Neural cell (in vitro differentiated cells): ENCODE measurements around the gene CRTC3. TPM values are rescaled to one million over a fixed set of nuclear protein-coding genes. Genes with fewer than 3 reads are reported as not detected.

ENCODE experiments used
- H2AFZ ChIP-seq: fragments of 200-600, 300-800 bp; sonication (generic), shearing (Covaris generic); 2 replicates; pipeline ENCODE4 v1.6.0; 2014; ENCODE audit warnings: low read depth, mild to moderate bottlenecking, antibody characterized with exemption, low read length, moderate library complexity
- H3F3A ChIP-seq: fragments of 200-600 bp; shearing (Covaris generic); 2 replicates; pipeline ENCODE4 v1.6.1; 2016; ENCODE audit warnings: mild to moderate bottlenecking, moderate library complexity, mixed read lengths, antibody characterized with exemption, low read length; ENCODE audit not compliant: insufficient read depth, poor library complexity, severe bottlenecking
- H3K27ac ChIP-seq: fragments of 200-600, 300-800 bp; sonication (generic), shearing (Covaris generic); 2 replicates; pipeline ENCODE4 v1.5.1; 2014; ENCODE audit warnings: mild to moderate bottlenecking, low read length, moderate library complexity
- H3K27me3 ChIP-seq: fragments of 300-800, 200-600 bp; sonication (generic), shearing (Covaris generic); 2 replicates; pipeline ENCODE4 v1.6.0; 2014; ENCODE audit warnings: mild to moderate bottlenecking, low read depth, low read length, moderate library complexity; ENCODE audit not compliant: insufficient read depth
- H3K36me3 ChIP-seq: fragments of 300-800, 200-600 bp; sonication (generic), shearing (Covaris generic); 2 replicates; pipeline ENCODE4 v1.5.1; 2014; ENCODE audit warnings: mild to moderate bottlenecking, antibody characterized with exemption, low read length, moderate library complexity; ENCODE audit not compliant: insufficient read depth
- H3K4me2 ChIP-seq: fragments of 300-800, 200-600 bp; sonication (generic), shearing (Covaris generic); 2 replicates; pipeline ENCODE4 v1.6.0; 2014; ENCODE audit warnings: mild to moderate bottlenecking, low read length
- H3K4me3 ChIP-seq: fragments of 300-800, 200-600 bp; sonication (generic), shearing (Covaris generic); 2 replicates; pipeline ENCODE4 v1.5.1; 2014; ENCODE audit warnings: mild to moderate bottlenecking, low read length, moderate library complexity
- H3K79me2 ChIP-seq: fragments of 200-600 bp; shearing (Covaris generic); replicated peaks from 2 replicates; pipeline ENCODE4 v1.6.0; 2014; ENCODE audit warnings: mild to moderate bottlenecking, low read length, moderate library complexity; ENCODE audit not compliant: insufficient read depth
- H3K9ac ChIP-seq: fragments of 300-800, 200-600 bp; sonication (generic), shearing (Covaris generic); 2 replicates; pipeline ENCODE4 v1.6.1; 2016; ENCODE audit warnings: mild to moderate bottlenecking, low read length, mixed read lengths
- H3K9me2 ChIP-seq: fragments of 200-600 bp; shearing (Covaris generic); 2 replicates; pipeline ENCODE4 v1.6.1; 2016; ENCODE audit warnings: mild to moderate bottlenecking, low read length, mixed read lengths; ENCODE audit not compliant: insufficient read depth
- H3K9me3 ChIP-seq: fragments of 200-600, 300-800 bp; sonication (generic), shearing (Covaris generic); 2 replicates; pipeline ENCODE4 v1.6.1; 2016; ENCODE audit warnings: mild to moderate bottlenecking, mixed run types, low read length, moderate library complexity, mixed read lengths
- H4K20me1 ChIP-seq: fragments of 200-600 bp; shearing (Covaris generic); 2 replicates; pipeline ENCODE4 v1.6.1; 2016; ENCODE audit warnings: mild to moderate bottlenecking, mixed run types; ENCODE audit not compliant: insufficient read depth
- CTCF ChIP-seq: fragments of 450-650 bp; IDR thresholded peaks from 2 replicates; pipeline ENCODE4 v1.5.1; 2014; ENCODE audit warnings: antibody characterized with exemption, mild to moderate bottlenecking, moderate library complexity; ENCODE audit not compliant: poor library complexity, severe bottlenecking
- EP300 ChIP-seq: fragments of 450-650 bp; conservative IDR thresholded peaks from 2 replicates; pipeline ENCODE4 v1.6.1; 2014; ENCODE audit warnings: antibody characterized with exemption, mild to moderate bottlenecking, moderate library complexity; ENCODE audit not compliant: poor library complexity, severe bottlenecking
- EZH2 ChIP-seq: fragments of 200-600, 300-800 bp; shearing (Covaris generic), sonication (generic); IDR thresholded peaks from 2 replicates; pipeline ENCODE4 v1.6.1; 2014; ENCODE audit warnings: antibody characterized with exemption, low read length, borderline replicate concordance, mild to moderate bottlenecking; ENCODE audit not compliant: insufficient read depth, poor library complexity, severe bottlenecking
- MXI1 ChIP-seq: fragments of 450-650 bp; conservative IDR thresholded peaks from 2 replicates; pipeline ENCODE4 v1.6.1; 2014; ENCODE audit warnings: antibody characterized with exemption, mild to moderate bottlenecking; ENCODE audit not compliant: poor library complexity, severe bottlenecking
- POLR2AphosphoS5 ChIP-seq: IDR thresholded peaks from 2 replicates; pipeline ENCODE4 v1.6.1; 2012
- RAD21 ChIP-seq: fragments of 450-650 bp; conservative IDR thresholded peaks from 2 replicates; pipeline ENCODE4 v1.6.1; 2014; ENCODE audit warnings: antibody characterized with exemption, mild to moderate bottlenecking, moderate library complexity
- REST ChIP-seq: IDR thresholded peaks from 2 replicates; pipeline ENCODE4 v1.6.1; 2012; ENCODE audit warnings: borderline replicate concordance
- SMC3 ChIP-seq: fragments of 450-650 bp; conservative IDR thresholded peaks from 2 replicates; pipeline ENCODE4 v1.6.1; 2014; ENCODE audit warnings: antibody characterized with exemption, mild to moderate bottlenecking, moderate library complexity; ENCODE audit not compliant: poor library complexity
- polyA plus RNA-seq: library from polyadenylated mRNA; depleted of rRNA; stranded (reverse); fragments of >200 nt; gene quantifications from 2 replicates; pipeline ENCODE4 v1.2.3, GENCODE V29; 2014

Gene CRTC3
- polyA plus RNA-seq, 1 donor from 2014 or later = 5.5 TPM

- no peak for TF ChIP-seq REST
- no peak for TF ChIP-seq EZH2
- no peak for TF ChIP-seq EP300
Measured at GRCh38 chr15:90481023-90481422, 48.7 kb upstream of the CRTC3 start (continued).

- H3F3A ChIP-seq = no peaks in the 10 kb centered on the region
- H3K4me2 ChIP-seq = no peak overlapping the region
- H3K36me3 ChIP-seq = no peaks in the 10 kb centered on the region
- H4K20me1 ChIP-seq = no peaks in the 10 kb centered on the region
- no peaks in the 10 kb centered on the region for H3K9me2 ChIP-seq
- TF ChIP-seq CTCF (peak; percentile 86), SMC3 (peak; percentile 96), POLR2AphosphoS5 (no peak), RAD21 (peak; percentile 92)
- no peaks in the 10 kb centered on the region for H3K9me3 ChIP-seq
- no peak overlapping the region for H3K9ac ChIP-seq
- H3K27ac ChIP-seq = no peak overlapping the region
- no peaks in the 10 kb centered on the region for H3K79me2 ChIP-seq
- no peak overlapping the region for H2AFZ ChIP-seq
- H3K4me3 ChIP-seq = no peak overlapping the region
- H3K27me3 ChIP-seq = no peaks in the 10 kb centered on the region
Measured at GRCh38 chr15:90482124-90483011, 47.4 kb upstream of the CRTC3 start.

GRCh38 chr15:90483012-90483307, 46.8 kb upstream of the CRTC3 start:
- no peaks in the 10 kb centered on the region for H3K9me3 ChIP-seq
- no peak for TF ChIP-seq MXI1
- no peaks in the 10 kb centered on the region for H3K36me3 ChIP-seq
- no peaks in the 10 kb centered on the region for H3K79me2 ChIP-seq
- H3K9ac ChIP-seq = no peak overlapping the region
- no peaks in the 10 kb centered on the region for H4K20me1 ChIP-seq
- H2AFZ ChIP-seq = no peak overlapping the region
- H3K4me2 ChIP-seq = no peak overlapping the region
- no peak overlapping the region for H3K4me3 ChIP-seq
- no peak overlapping the region for H3K27ac ChIP-seq
- H3K27me3 ChIP-seq = no peaks in the 10 kb centered on the region
- H3K9me2 ChIP-seq = no peaks in the 10 kb centered on the region
- H3F3A ChIP-seq = no peaks in the 10 kb centered on the region
